Panc1 (cell line): ENCODE measurements around the gene CDKAL1. TPM values are rescaled to one million over a fixed set of nuclear protein-coding genes. Genes with fewer than 3 reads are reported as not detected.

ENCODE experiments used
- ATAC-seq: fragments of 200-7000 bp; cut with Tn5 transposase; 2 replicates; pipeline ENCODE4 v1.9.1; 2020; ENCODE audit warnings: mild to moderate bottlenecking, moderate library complexity
- BruUV-seq: library from RNA; stranded (reverse); fragments of 400-500 nt; replicated peaks from 2 replicates; lab custom pipeline; 2021; lab: Mats Ljungman, UMichigan
- CTCF ChIA-PET: fragments of 300-600 bp; sonication (Branson Sonifier 250); formaldehyde crosslinking; loops from one replicate; lab custom pipeline; 2022; ENCODE audit warnings: antibody characterized with exemption; lab: Charles Lee
- POLR2A ChIA-PET: fragments of 300-600 bp; sonication (Branson Sonifier 250); formaldehyde crosslinking; loops from one replicate; lab custom pipeline; 2022; ENCODE audit warnings: antibody characterized with exemption; lab: Charles Lee
- DNase-seq: peaks from one replicate; pipeline ENCODE4 v3.0.0-alpha.2; 2010; ENCODE audit warnings: low read depth, low spot score
- H3K27ac ChIP-seq: 2 replicates; pipeline ENCODE4 v1.5.1; 2011; ENCODE audit warnings: mild to moderate bottlenecking, low read length, inconsistent platforms
- H3K27me3 ChIP-seq: fragments of 200-500 bp; sonication (Bioruptor generic); 2 replicates; pipeline ENCODE4 v1.6.0; 2014; ENCODE audit warnings: low read length, inconsistent platforms; ENCODE audit not compliant: control insufficient read depth, insufficient read depth
- H3K36me3 ChIP-seq: fragments of 200-500 bp; sonication (Bioruptor generic); 2 replicates; pipeline ENCODE4 v1.5.1; 2014; ENCODE audit warnings: inconsistent platforms, mild to moderate bottlenecking, low read length, moderate library complexity; ENCODE audit not compliant: control insufficient read depth, insufficient read depth
- H3K4me1 ChIP-seq: 2 replicates; pipeline ENCODE4 v1.5.1; 2011; ENCODE audit warnings: inconsistent platforms, mild to moderate bottlenecking, low read length, moderate library complexity; ENCODE audit not compliant: control insufficient read depth, insufficient read depth
- H3K4me3 ChIP-seq, 2 experiments: 2 replicates each; pipeline ENCODE4 v1.5.1; 2011 to 2012; ENCODE audit warnings: low read depth in 2 of 2, low read length in 2 of 2, mild to moderate bottlenecking in 2 of 2, inconsistent platforms in 1 of 2, moderate library complexity in 1 of 2
- H3K9me3 ChIP-seq: fragments of 200-500 bp; sonication (Bioruptor generic); 2 replicates; pipeline ENCODE4 v1.5.1; 2014; ENCODE audit warnings: low read depth, mild to moderate bottlenecking, inconsistent platforms, low read length, moderate library complexity; ENCODE audit not compliant: control insufficient read depth, insufficient read depth
- CTCF ChIP-seq: fragments of 450-650 bp; IDR thresholded peaks from 2 replicates; pipeline ENCODE4 v1.5.1; 2017; ENCODE audit warnings: mild to moderate bottlenecking
- POLR2AphosphoS5 ChIP-seq: IDR thresholded peaks from 2 replicates; pipeline ENCODE4 v1.6.1; 2012; ENCODE audit warnings: mild to moderate bottlenecking, low read depth, low read length, moderate library complexity
- REST ChIP-seq, 2 experiments: IDR thresholded peaks; 2 replicates each; pipeline ENCODE4 v1.6.1; 2011 to 2012; ENCODE audit warnings: low read depth in 2 of 2, control low read depth in 1 of 2, low read length in 1 of 2, mild to moderate bottlenecking in 1 of 2, moderate library complexity in 1 of 2; ENCODE audit not compliant: insufficient read depth in 1 of 2
- SIN3A ChIP-seq: IDR thresholded peaks from 2 replicates; pipeline ENCODE4 v1.6.1; 2012; ENCODE audit warnings: low read depth, mild to moderate bottlenecking, low read length, moderate library complexity, borderline replicate concordance; ENCODE audit not compliant: insufficient read depth
- TCF7L2 ChIP-seq: IDR thresholded peaks from 2 replicates; pipeline ENCODE4 v1.6.1; 2011; ENCODE audit warnings: mild to moderate bottlenecking, low read depth, low read length, inconsistent platforms
- in situ Hi-C: cut with HindIII; loops from 2 replicates; pipeline ENCODE4 v1.10.0; 2016; ENCODE audit warnings: low sequenced_read_pairs, low pct_unique_long_range_greater_than_20kb
- intact Hi-C: fragments of 100-400 bp; cut with micrococcal nuclease; formaldehyde crosslinking; loops from one replicate; pipeline ENCODE4 v1.10.0; 2022; ENCODE audit not compliant: unreplicated experiment
- total RNA-seq: library from RNA; stranded (reverse); gene quantifications from one replicate; pipeline ENCODE4 v1.2.1, GENCODE V29; 2021; ENCODE audit not compliant: unreplicated experiment

CDKAL1 gene
- total RNA-seq, 1 experiment from 2014 or later = 14.5 TPM

- no peak for ATAC-seq
- ChIA-PET CTCF (no interaction called here), POLR2A (no interaction called here)
- intact Hi-C loops (no loop called here), in situ Hi-C loops (no loop called here)
- no peaks in the 10 kb centered on the region for H3K4me1 ChIP-seq
- BruUV-seq = no TSS peak
- H3K27ac ChIP-seq = no peak overlapping the region
- H3K9me3 ChIP-seq = peaks cover 6% of the 10 kb centered on the region
- no peak for DNase-seq
- no peaks in the 10 kb centered on the region for H3K36me3 ChIP-seq
- H3K27me3 ChIP-seq = no peaks in the 10 kb centered on the region
- TF ChIP-seq TCF7L2 (no peak), REST (IDR thresholded peaks at IDR 0.05; ENCODE audit: insufficient read depth in 1 of 2, low read depth in 2 of 2, low read length in 1 of 2) (no peak), SIN3A (no peak), CTCF (no peak), POLR2AphosphoS5 (no peak)
- no peak overlapping the region for H3K4me3 ChIP-seq
Measured at GRCh38 chr6:21273451-21273850, 739.2 kb downstream of the CDKAL1 start.

GRCh38 chr6:21274851-21275250 is 740.6 kb downstream of the CDKAL1 start:
- Histone ChIP-seq H3K27me3 (no peaks in the 10 kb centered on the region), H3K27ac (no peak overlapping the region), H3K4me1 (no peaks in the 10 kb centered on the region), H3K4me3 (no peak overlapping the region), H3K36me3 (no peaks in the 10 kb centered on the region), H3K9me3 (peaks cover 6% of the 10 kb centered on the region)
- intact Hi-C loops (no loop called here), in situ Hi-C loops (no loop called here)
- ChIA-PET CTCF (no interaction called here), POLR2A (no interaction called here)
- no peak for TF ChIP-seq TCF7L2
- no peak for TF ChIP-seq CTCF
- TF ChIP-seq POLR2AphosphoS5 = no peak
- no peak for TF ChIP-seq SIN3A
- no peak for TF ChIP-seq REST (IDR thresholded peaks at IDR 0.05; ENCODE audit: insufficient read depth in 1 of 2, low read depth in 2 of 2, low read length in 1 of 2)
- DNase-seq (no peak), ATAC-seq (no peak)
- BruUV-seq = no TSS peak
